ENCODE data around the gene PGGT1B.

- TF ChIP-seq MLLT1 (IDR thresholded peaks at IDR 0.05) (no peak), CEBPG (CRISPR knock-in tag; IDR thresholded peaks at IDR 0.05) (no peak), CEBPG (tag; conservative IDR thresholded peaks at IDR 0.05 in 1 of 2, IDR thresholded peaks at IDR 0.05 in 1 of 2) (no peak), GABPA (tag; conservative IDR thresholded peaks at IDR 0.05; ENCODE audit: low read depth) (no peak), ZBTB33 (CRISPR knock-in tag; IDR thresholded peaks at IDR 0.05) (no peak), FOXM1 (IDR thresholded peaks at IDR 0.05; ENCODE audit: low read depth) (no peak), FOXM1 (CRISPR knock-in tag; IDR thresholded peaks at IDR 0.05; ENCODE audit: low read depth) (no peak), NFYB (IDR thresholded peaks at IDR 0.05; ENCODE audit: extremely low read depth, insufficient read length) (no peak), MTF1 (CRISPR knock-in tag; IDR thresholded peaks at IDR 0.05; ENCODE audit: borderline replicate concordance) (no peak), E2F5 (CRISPR knock-in tag; IDR thresholded peaks at IDR 0.05) (no peak), RNF2 (IDR thresholded peaks at IDR 0.05) (no peak), YBX1 (IDR thresholded peaks at IDR 0.05) (no peak), PREB (CRISPR knock-in tag; IDR thresholded peaks at IDR 0.05) (no peak), HNRNPK (IDR thresholded peaks at IDR 0.05; ENCODE audit: low read depth, low read length, poor library complexity, severe bottlenecking) (no peak)
- TF ChIP-seq, protein P1, sequence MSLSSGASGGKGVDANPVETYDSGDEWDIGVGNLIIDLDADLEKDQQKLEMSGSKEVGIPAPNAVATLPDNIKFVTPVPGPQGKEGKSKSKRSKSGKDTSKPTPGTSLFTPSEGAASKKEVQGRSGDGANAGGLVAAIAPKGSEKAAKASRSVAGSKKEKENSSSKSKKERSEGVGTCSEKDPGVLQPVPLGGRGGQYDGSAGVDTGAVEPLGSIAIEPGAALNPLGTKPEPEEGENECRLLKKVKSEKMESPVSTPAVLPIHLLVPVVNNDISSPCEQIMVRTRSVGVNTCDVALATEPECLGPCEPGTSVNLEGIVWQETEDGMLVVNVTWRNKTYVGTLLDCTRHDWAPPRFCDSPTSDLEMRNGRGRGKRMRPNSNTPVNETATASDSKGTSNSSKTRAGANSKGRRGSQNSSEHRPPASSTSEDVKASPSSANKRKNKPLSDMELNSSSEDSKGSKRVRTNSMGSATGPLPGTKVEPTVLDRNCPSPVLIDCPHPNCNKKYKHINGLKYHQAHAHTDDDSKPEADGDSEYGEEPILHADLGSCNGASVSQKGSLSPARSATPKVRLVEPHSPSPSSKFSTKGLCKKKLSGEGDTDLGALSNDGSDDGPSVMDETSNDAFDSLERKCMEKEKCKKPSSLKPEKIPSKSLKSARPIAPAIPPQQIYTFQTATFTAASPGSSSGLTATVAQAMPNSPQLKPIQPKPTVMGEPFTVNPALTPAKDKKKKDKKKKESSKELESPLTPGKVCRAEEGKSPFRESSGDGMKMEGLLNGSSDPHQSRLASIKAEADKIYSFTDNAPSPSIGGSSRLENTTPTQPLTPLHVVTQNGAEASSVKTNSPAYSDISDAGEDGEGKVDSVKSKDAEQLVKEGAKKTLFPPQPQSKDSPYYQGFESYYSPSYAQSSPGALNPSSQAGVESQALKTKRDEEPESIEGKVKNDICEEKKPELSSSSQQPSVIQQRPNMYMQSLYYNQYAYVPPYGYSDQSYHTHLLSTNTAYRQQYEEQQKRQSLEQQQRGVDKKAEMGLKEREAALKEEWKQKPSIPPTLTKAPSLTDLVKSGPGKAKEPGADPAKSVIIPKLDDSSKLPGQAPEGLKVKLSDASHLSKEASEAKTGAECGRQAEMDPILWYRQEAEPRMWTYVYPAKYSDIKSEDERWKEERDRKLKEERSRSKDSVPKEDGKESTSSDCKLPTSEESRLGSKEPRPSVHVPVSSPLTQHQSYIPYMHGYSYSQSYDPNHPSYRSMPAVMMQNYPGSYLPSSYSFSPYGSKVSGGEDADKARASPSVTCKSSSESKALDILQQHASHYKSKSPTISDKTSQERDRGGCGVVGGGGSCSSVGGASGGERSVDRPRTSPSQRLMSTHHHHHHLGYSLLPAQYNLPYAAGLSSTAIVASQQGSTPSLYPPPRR (CRISPR knock-in tag; IDR thresholded peaks at IDR 0.05; ENCODE audit: borderline replicate concordance): no peak
- TF ChIP-seq, protein P2, sequence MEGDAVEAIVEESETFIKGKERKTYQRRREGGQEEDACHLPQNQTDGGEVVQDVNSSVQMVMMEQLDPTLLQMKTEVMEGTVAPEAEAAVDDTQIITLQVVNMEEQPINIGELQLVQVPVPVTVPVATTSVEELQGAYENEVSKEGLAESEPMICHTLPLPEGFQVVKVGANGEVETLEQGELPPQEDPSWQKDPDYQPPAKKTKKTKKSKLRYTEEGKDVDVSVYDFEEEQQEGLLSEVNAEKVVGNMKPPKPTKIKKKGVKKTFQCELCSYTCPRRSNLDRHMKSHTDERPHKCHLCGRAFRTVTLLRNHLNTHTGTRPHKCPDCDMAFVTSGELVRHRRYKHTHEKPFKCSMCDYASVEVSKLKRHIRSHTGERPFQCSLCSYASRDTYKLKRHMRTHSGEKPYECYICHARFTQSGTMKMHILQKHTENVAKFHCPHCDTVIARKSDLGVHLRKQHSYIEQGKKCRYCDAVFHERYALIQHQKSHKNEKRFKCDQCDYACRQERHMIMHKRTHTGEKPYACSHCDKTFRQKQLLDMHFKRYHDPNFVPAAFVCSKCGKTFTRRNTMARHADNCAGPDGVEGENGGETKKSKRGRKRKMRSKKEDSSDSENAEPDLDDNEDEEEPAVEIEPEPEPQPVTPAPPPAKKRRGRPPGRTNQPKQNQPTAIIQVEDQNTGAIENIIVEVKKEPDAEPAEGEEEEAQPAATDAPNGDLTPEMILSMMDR (IDR thresholded peaks at IDR 0.05 in 2 of 3, conservative IDR thresholded peaks at IDR 0.05 in 1 of 3; ENCODE audit: insufficient read depth in 2 of 3, low read depth in 1 of 3, low read length in 3 of 3): no peak
These were observed 75.9 kb downstream of the PGGT1B start for GRCh38 chr5:115186794-115187193.
